K562 (cell line): Measurements from ENCODE around the gene GJC2. TPM values are rescaled to one million over a fixed set of nuclear protein-coding genes. Genes with fewer than 3 reads are reported as not detected.

ENCODE experiments used
- ATF1 ChIP-seq, 2 experiments: fragments of 450-650 bp in 1 of 2; IDR thresholded peaks; 2 replicates each; pipeline ENCODE4 v1.6.1; 2016; ENCODE audit warnings: missing compliant biosample characterization in 1 of 2, missing genetic modification characterization in 1 of 2
- DDX20 ChIP-seq: fragments of 450-650 bp; IDR thresholded peaks from 2 replicates; pipeline ENCODE4 v1.6.1; 2016; ENCODE audit warnings: missing genetic modification characterization, low read depth, mild to moderate bottlenecking, missing compliant biosample characterization, moderate library complexity
- DIDO1 ChIP-seq: fragments of 450-650 bp; IDR thresholded peaks from 2 replicates; pipeline ENCODE4 v1.6.1; 2016; ENCODE audit warnings: low read depth, missing biosample characterization, missing genetic modification characterization
- MXD1 ChIP-seq: fragments of 250-450 bp; sonication (Bioruptor Pico); IDR thresholded peaks from 2 replicates; pipeline ENCODE4 v1.8.0; 2021; ENCODE audit warnings: borderline replicate concordance, mild to moderate bottlenecking, moderate library complexity; ENCODE audit not compliant: poor library complexity, severe bottlenecking
- ZBTB12 ChIP-seq: fragments of 250-450 bp; sonication (Bioruptor Pico); IDR thresholded peaks from 2 replicates; pipeline ENCODE4 v1.4.0; 2020
- ZNF311 ChIP-seq: fragments of 250-450 bp; sonication (Bioruptor Pico); IDR thresholded peaks from 2 replicates; pipeline ENCODE4 v1.4.0; 2020; ENCODE audit warnings: mild to moderate bottlenecking, moderate library complexity
- ZNF586 ChIP-seq: fragments of 450-650 bp; formaldehyde crosslinking; conservative IDR thresholded peaks from 2 replicates; pipeline ENCODE4 v1.4.0; 2020; ENCODE audit warnings: mild to moderate bottlenecking, moderate library complexity
- polyA plus RNA-seq, 8 experiments: library from polyadenylated mRNA; depleted of rRNA in 4 of 8; stranded (reverse) in 5 of 8; unstranded in 3 of 8; fragments of >200 nt; fragmentation: Nextera tagmentation in 2 of 8; fragmentation: Illumina TruSeq in 1 of 8; extraction: Ambion mirVana in 2 of 8; extraction: Trizol in 1 of 8; gene quantifications; 2 replicates each; pipeline versions ENCODE4 v1.2.1 to v1.2.3, GENCODE V29; 2011 to 2014; ENCODE audit warnings: inconsistent platforms in 1 of 8, missing spikeins in 1 of 8
- total RNA-seq, 7 experiments: library from RNA; depleted of rRNA in 6 of 7; stranded (reverse); fragments of >200 nt in 6 of 7; fragmentation: Illumina TruSeq in 2 of 7; extraction: Trizol in 2 of 7; gene quantifications; 2 replicates each; pipeline versions ENCODE4 v1.2.1 to v1.2.3, GENCODE V29; 2011 to 2021; ENCODE audit warnings: low replicate concordance in 1 of 7
- TF ChIP-seq, protein P1 (sequence below), 3 experiments: fragments of 200-800 bp in 1 of 3; sonication (Bioruptor generic) in 1 of 3; sonication (generic) in 1 of 3; formaldehyde crosslinking in 1 of 3; IDR thresholded peaks; 2 replicates each; pipeline versions ENCODE4 v1.6.1 to v1.8.0; 2016 to 2022; ENCODE audit warnings: mild to moderate bottlenecking in 2 of 3, missing compliant biosample characterization in 2 of 3, missing genetic modification characterization in 2 of 3, missing genetic modification reagents in 1 of 3
- TF ChIP-seq, protein P2 (sequence below): fragments of 450-650 bp; IDR thresholded peaks from 2 replicates; pipeline ENCODE4 v1.6.1; 2017; ENCODE audit warnings: antibody characterized with exemption, mild to moderate bottlenecking
- TF ChIP-seq, protein P3 (sequence below): sonication (generic); formaldehyde crosslinking; IDR thresholded peaks from 2 replicates; pipeline ENCODE4 v1.8.0; 2023; ENCODE audit warnings: mild to moderate bottlenecking, missing genetic modification reagents
- TF ChIP-seq, protein P4 (sequence below), 3 experiments: fragments of 200-800 bp in 1 of 3; fragments of 250-450 bp in 1 of 3; fragments of 450-650 bp in 1 of 3; sonication (Bioruptor Pico) in 1 of 3; sonication (Bioruptor generic) in 1 of 3; formaldehyde crosslinking in 1 of 3; IDR thresholded peaks; 2 replicates each; pipeline versions ENCODE4 v1.6.1 to v1.8.0; 2016 to 2022; ENCODE audit warnings: mild to moderate bottlenecking in 2 of 3, missing genetic modification characterization in 2 of 3, missing compliant biosample characterization in 1 of 3, moderate library complexity in 1 of 3

GJC2 gene
- total and polyA plus RNA-seq, 9 of the 15 experiments (the other 6 are each of a cell fraction or from before 2014, with no cell fraction given) = 0.03 to 0.62 (median 0.11) TPM; not detected in 2

DNA sequence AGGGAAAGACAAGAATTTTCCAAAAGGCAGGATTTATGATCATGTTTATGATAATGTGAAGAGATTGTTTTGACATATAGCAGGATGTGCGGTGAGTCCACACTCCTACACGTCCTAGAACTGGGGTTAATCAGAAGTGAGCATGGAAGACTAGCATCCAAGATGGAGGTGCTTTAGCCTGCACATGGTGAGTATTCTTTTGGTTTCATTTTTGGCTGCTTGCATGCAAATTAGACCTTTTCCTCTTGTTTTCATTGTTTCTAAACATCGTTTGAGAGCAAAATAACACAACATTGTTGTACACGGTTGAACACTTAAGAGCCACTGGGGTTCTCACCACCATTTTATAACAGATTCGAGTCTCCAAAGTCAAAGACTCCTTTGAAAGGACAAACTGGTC is 24.5 kb upstream of the GJC2 start (continued):
- TF ChIP-seq, protein P1, sequence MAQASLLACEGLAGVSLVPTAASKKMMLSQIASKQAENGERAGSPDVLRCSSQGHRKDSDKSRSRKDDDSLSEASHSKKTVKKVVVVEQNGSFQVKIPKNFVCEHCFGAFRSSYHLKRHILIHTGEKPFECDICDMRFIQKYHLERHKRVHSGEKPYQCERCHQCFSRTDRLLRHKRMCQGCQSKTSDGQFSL (CRISPR knock-in tag; IDR thresholded peaks at IDR 0.05) = no peak
- TF ChIP-seq, protein P1 (tag; IDR thresholded peaks at IDR 0.05) = peak in 1 of 2 experiments; percentile 79; a peak in 2 of 4 replicates
- TF ChIP-seq, protein P2, sequence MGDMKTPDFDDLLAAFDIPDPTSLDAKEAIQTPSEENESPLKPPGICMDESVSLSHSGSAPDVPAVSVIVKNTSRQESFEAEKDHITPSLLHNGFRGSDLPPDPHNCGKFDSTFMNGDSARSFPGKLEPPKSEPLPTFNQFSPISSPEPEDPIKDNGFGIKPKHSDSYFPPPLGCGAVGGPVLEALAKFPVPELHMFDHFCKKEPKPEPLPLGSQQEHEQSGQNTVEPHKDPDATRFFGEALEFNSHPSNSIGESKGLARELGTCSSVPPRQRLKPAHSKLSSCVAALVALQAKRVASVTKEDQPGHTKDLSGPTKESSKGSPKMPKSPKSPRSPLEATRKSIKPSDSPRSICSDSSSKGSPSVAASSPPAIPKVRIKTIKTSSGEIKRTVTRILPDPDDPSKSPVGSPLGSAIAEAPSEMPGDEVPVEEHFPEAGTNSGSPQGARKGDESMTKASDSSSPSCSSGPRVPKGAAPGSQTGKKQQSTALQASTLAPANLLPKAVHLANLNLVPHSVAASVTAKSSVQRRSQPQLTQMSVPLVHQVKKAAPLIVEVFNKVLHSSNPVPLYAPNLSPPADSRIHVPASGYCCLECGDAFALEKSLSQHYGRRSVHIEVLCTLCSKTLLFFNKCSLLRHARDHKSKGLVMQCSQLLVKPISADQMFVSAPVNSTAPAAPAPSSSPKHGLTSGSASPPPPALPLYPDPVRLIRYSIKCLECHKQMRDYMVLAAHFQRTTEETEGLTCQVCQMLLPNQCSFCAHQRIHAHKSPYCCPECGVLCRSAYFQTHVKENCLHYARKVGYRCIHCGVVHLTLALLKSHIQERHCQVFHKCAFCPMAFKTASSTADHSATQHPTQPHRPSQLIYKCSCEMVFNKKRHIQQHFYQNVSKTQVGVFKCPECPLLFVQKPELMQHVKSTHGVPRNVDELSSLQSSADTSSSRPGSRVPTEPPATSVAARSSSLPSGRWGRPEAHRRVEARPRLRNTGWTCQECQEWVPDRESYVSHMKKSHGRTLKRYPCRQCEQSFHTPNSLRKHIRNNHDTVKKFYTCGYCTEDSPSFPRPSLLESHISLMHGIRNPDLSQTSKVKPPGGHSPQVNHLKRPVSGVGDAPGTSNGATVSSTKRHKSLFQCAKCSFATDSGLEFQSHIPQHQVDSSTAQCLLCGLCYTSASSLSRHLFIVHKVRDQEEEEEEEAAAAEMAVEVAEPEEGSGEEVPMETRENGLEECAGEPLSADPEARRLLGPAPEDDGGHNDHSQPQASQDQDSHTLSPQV = peak; percentile 87
- TF ChIP-seq MXD1 (CRISPR knock-in tag) (no peak), ZNF586 (CRISPR knock-in tag) (no peak), DDX20 (tag) (peak; percentile 42; the same call in 1 of the 2 replicates), ZNF311 (CRISPR knock-in tag) (peak; percentile 45; the same call in 1 of the 2 replicates), ZBTB12 (CRISPR knock-in tag) (no peak), DIDO1 (tag) (no peak), ATF1 (CRISPR knock-in tag; IDR thresholded peaks at IDR 0.05) (no peak), ATF1 (tag; IDR thresholded peaks at IDR 0.05) (no peak)
- TF ChIP-seq, protein P3, sequence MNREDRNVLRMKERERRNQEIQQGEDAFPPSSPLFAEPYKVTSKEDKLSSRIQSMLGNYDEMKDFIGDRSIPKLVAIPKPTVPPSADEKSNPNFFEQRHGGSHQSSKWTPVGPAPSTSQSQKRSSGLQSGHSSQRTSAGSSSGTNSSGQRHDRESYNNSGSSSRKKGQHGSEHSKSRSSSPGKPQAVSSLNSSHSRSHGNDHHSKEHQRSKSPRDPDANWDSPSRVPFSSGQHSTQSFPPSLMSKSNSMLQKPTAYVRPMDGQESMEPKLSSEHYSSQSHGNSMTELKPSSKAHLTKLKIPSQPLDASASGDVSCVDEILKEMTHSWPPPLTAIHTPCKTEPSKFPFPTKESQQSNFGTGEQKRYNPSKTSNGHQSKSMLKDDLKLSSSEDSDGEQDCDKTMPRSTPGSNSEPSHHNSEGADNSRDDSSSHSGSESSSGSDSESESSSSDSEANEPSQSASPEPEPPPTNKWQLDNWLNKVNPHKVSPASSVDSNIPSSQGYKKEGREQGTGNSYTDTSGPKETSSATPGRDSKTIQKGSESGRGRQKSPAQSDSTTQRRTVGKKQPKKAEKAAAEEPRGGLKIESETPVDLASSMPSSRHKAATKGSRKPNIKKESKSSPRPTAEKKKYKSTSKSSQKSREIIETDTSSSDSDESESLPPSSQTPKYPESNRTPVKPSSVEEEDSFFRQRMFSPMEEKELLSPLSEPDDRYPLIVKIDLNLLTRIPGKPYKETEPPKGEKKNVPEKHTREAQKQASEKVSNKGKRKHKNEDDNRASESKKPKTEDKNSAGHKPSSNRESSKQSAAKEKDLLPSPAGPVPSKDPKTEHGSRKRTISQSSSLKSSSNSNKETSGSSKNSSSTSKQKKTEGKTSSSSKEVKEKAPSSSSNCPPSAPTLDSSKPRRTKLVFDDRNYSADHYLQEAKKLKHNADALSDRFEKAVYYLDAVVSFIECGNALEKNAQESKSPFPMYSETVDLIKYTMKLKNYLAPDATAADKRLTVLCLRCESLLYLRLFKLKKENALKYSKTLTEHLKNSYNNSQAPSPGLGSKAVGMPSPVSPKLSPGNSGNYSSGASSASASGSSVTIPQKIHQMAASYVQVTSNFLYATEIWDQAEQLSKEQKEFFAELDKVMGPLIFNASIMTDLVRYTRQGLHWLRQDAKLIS (CRISPR knock-in tag) = no peak
- TF ChIP-seq, protein P4, sequence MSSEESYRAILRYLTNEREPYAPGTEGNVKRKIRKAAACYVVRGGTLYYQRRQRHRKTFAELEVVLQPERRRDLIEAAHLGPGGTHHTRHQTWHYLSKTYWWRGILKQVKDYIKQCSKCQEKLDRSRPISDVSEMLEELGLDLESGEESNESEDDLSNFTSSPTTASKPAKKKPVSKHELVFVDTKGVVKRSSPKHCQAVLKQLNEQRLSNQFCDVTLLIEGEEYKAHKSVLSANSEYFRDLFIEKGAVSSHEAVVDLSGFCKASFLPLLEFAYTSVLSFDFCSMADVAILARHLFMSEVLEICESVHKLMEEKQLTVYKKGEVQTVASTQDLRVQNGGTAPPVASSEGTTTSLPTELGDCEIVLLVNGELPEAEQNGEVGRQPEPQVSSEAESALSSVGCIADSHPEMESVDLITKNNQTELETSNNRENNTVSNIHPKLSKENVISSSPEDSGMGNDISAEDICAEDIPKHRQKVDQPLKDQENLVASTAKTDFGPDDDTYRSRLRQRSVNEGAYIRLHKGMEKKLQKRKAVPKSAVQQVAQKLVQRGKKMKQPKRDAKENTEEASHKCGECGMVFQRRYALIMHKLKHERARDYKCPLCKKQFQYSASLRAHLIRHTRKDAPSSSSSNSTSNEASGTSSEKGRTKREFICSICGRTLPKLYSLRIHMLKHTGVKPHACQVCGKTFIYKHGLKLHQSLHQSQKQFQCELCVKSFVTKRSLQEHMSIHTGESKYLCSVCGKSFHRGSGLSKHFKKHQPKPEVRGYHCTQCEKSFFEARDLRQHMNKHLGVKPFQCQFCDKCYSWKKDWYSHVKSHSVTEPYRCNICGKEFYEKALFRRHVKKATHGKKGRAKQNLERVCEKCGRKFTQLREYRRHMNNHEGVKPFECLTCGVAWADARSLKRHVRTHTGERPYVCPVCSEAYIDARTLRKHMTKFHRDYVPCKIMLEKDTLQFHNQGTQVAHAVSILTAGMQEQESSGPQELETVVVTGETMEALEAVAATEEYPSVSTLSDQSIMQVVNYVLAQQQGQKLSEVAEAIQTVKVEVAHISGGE (CRISPR knock-in tag; IDR thresholded peaks at IDR 0.05) = no peak
